ENCODE results near the gene MTFR2.

MTFR2 gene

DNA sequence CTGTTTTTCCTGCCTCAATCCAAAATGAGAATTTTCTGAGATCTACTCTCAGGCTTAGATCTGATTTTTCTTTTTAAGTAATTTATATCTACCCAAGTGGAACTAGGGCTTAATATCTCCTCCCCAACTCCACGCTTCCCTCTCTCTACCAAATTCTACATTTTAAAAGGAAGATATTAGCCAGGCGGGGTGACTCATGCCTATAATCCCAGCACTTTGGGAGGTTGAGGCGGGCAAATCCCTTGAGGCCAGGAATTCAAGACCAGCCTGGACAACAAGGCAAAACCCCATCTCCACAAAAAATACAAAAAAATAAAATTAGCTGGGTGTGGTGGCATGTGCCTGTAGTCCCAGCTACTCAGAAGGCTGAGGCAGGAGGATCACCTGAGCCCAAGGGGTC, 61.0 kb downstream of the MTFR2 start:
- FAIRE-seq: no peak

DNA sequence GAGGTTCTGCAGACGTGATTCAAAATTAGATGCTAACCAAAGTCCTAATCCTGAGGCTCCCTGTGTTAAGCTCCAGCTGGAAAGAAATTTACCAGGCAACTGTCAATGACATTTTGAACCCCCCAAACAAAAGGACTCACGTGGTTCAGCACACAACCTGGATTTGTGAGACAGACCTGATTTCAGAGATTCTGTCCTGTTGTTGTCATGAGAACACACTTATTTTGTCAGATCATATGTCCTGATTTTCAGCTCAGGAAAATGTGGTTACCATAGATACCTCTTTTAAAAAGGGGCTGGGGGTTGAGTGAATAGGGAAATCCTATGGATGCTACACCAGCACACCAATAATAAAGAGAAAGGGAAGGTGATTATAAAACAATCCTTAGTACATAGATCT, 61.6 kb downstream of the MTFR2 start:
- FAIRE-seq (no peak), DNase-seq (ENCODE audit: low spot score) (no peak)

More for the DNA sequence above, 61.0 kb downstream of the MTFR2 start:
- no peak for DNase-seq (ENCODE audit: low spot score)

DNA sequence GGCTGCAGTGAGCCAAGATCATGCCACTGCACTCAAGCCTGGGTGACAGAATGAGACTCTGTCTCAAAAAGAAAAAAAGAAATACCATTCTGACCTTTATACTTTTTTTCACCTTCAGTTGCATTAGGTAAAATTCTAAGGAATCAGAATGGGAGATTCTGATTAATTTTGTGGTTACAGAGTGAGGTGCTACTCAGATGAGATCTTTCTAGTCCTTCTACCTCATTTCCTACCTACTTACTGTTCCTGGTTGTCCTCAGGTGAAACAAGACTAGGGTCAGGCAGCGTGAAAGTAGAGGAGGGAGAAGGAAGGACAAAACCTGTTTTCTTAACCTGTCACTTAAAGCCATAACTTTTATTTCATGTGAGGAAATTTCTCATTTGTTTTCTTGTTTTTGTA, 63.7 kb downstream of the MTFR2 start:
- FAIRE-seq (no peak), DNase-seq (ENCODE audit: low spot score) (no peak)

DNA sequence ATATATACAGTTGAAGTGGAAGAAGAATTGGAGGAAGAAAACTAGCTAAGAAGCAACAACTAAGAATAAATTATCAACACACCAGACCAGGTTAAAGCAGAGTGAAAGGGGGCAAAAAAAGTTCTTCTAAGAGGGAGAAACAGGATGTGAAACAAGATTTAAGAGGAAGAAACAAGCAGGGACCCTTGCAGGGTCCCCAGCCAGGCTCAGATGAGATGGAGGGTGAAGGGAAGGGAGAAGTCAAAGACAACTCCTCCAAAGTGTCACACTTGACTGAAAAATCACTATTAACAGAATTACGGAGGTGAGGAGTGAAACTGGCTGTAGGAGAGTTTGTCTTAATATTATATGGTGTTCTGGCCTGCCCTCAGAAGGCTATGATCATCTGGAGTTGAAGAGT, 65.4 kb downstream of the MTFR2 start:
- FAIRE-seq (no peak), DNase-seq (ENCODE audit: low spot score) (no peak)

DNA sequence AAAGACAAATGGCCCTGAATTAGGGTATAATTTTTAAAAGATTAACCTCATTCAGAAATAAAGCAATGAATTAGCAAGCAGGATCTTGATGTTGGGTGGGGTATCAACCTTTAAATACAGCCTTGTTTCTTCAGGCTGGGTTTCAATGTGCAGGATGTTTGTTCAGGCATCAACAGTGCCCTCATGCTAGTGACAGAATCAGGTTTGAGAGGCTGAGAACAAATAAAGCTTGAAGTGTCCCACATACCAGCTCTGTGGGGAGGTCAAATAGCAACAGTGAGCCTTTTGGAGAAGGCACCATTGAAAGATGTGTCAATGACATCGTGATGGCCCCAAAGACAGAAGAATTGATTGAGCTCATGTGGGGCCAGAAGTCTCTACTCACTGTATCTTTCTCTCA, 68.2 kb downstream of the MTFR2 start:
- FAIRE-seq (no peak), DNase-seq (ENCODE audit: low spot score) (no peak)

DNA sequence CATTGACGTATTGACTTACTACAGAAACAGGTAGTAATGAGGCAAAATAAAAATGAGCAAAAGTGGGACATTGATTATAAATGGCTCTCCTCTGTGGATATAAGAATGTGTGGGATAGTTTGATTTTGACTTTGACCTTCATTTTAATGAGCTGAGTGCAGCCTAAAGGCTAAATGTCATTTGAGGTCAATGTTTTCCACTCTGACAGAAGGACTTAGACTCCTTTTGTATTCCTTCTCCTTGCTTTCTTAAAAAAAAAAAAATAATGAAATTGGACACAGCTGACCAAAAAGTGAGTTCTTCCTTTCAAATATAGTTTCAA, 68.6 kb downstream of the MTFR2 start:
- DNase-seq (ENCODE audit: low spot score): no peak

More for the DNA sequence above, 68.6 kb downstream of the MTFR2 start:
- no peak for FAIRE-seq
